HepG2 (cell line): ENCODE data around the gene MT1A. TPM values are rescaled to one million over a fixed set of nuclear protein-coding genes. Genes with fewer than 3 reads are reported as not detected.

Source experiments
- AKAP8 ChIP-seq: sonication (generic); formaldehyde crosslinking; IDR thresholded peaks from 2 replicates; pipeline ENCODE4 v1.5.1; 2020; ENCODE audit warnings: mild to moderate bottlenecking, missing genetic modification reagents
- CENPT ChIP-seq: sonication (generic); formaldehyde crosslinking; IDR thresholded peaks from 2 replicates; pipeline ENCODE4 v1.8.0; 2022; ENCODE audit warnings: low read depth, mild to moderate bottlenecking, moderate library complexity, missing genetic modification reagents
- ELF1 ChIP-seq: sonication (generic); formaldehyde crosslinking; IDR thresholded peaks from 2 replicates; pipeline ENCODE4 v1.4.0; 2020; ENCODE audit warnings: missing genetic modification reagents
- GRHL1 ChIP-seq: sonication (generic); formaldehyde crosslinking; conservative IDR thresholded peaks from 2 replicates; pipeline ENCODE4 v1.8.0; 2022; ENCODE audit warnings: missing genetic modification reagents
- HNRNPH1 ChIP-seq: fragments of 200-400 bp; formaldehyde crosslinking; optimal IDR thresholded peaks from 2 replicates; pipeline ENCODE3; 2017; ENCODE audit warnings: mild to moderate bottlenecking, low read depth, low read length
- JUNB ChIP-seq: sonication (generic); formaldehyde crosslinking; IDR thresholded peaks from 2 replicates; pipeline ENCODE4 v1.8.0; 2022; ENCODE audit warnings: missing genetic modification reagents, mild to moderate bottlenecking, borderline replicate concordance
- KDM3A ChIP-seq: IDR thresholded peaks from 2 replicates; pipeline ENCODE4 v1.6.1; 2018; ENCODE audit warnings: low read depth, missing compliant biosample characterization
- NR2F2 ChIP-seq: IDR thresholded peaks from 2 replicates; pipeline ENCODE4 v1.6.1; 2012; ENCODE audit warnings: low read depth, inconsistent platforms, borderline replicate concordance
- SKIL ChIP-seq: sonication (generic); formaldehyde crosslinking; IDR thresholded peaks from 2 replicates; pipeline ENCODE4 v1.8.0; 2022; ENCODE audit warnings: missing genetic modification reagents, mild to moderate bottlenecking, moderate library complexity, borderline replicate concordance
- THRA ChIP-seq: sonication (generic); formaldehyde crosslinking; IDR thresholded peaks from 2 replicates; pipeline ENCODE4 v1.4.0; 2020; ENCODE audit warnings: missing genetic modification reagents, borderline replicate concordance
- ZHX2 ChIP-seq, 2 experiments: sonication (generic) in 1 of 2; formaldehyde crosslinking in 1 of 2; IDR thresholded peaks; 2 replicates each; pipeline versions ENCODE4 v1.6.1 to v1.9.0; 2014 to 2022; ENCODE audit warnings: antibody characterized with exemption in 1 of 2, borderline replicate concordance in 1 of 2, inconsistent platforms in 1 of 2, low read depth in 1 of 2, missing genetic modification reagents in 1 of 2
- ZNF337 ChIP-seq: sonication (generic); formaldehyde crosslinking; IDR thresholded peaks from 2 replicates; pipeline ENCODE4 v1.5.1; 2020; ENCODE audit warnings: missing genetic modification reagents, low read depth, mild to moderate bottlenecking, borderline replicate concordance
- ZNF598 ChIP-seq: sonication (generic); formaldehyde crosslinking; IDR thresholded peaks from 2 replicates; pipeline ENCODE4 v1.5.1; 2020; ENCODE audit warnings: mild to moderate bottlenecking, missing genetic modification reagents, borderline replicate concordance
- ZNF737 ChIP-seq: sonication (generic); formaldehyde crosslinking; IDR thresholded peaks from 2 replicates; pipeline ENCODE4 v1.5.0; 2020; ENCODE audit warnings: missing genetic modification reagents, mild to moderate bottlenecking, borderline replicate concordance
- ZNF749 ChIP-seq: sonication (generic); formaldehyde crosslinking; IDR thresholded peaks from 2 replicates; pipeline ENCODE4 v1.8.0; 2022; ENCODE audit warnings: mild to moderate bottlenecking, missing genetic modification reagents, moderate library complexity, borderline replicate concordance
- polyA plus RNA-seq, 8 experiments: library from polyadenylated mRNA; depleted of rRNA in 3 of 8; stranded (reverse) in 7 of 8; unstranded in 1 of 8; fragments of >200 nt; fragmentation: Illumina TruSeq in 4 of 8; extraction: Trizol in 4 of 8; gene quantifications; 2 replicates each; pipeline versions ENCODE4 v1.2.1 to v1.2.3, GENCODE V29; 2011 to 2016; ENCODE audit warnings: low read depth in 4 of 8, missing spikeins in 1 of 8, mixed read lengths in 1 of 8; ENCODE audit not compliant: insufficient read depth in 1 of 8
- total RNA-seq, 5 experiments: library from RNA; depleted of rRNA; stranded (reverse); fragments of >200 nt; fragmentation: Illumina TruSeq; extraction: Trizol; gene quantifications; 2 replicates each; pipeline ENCODE4 v1.2.3, GENCODE V29; 2016; ENCODE audit warnings: low read depth in 1 of 5

MT1A gene
- total and polyA plus RNA-seq, 2 of the 13 experiments (the other 11 are each of a cell fraction or from before 2014, with no cell fraction given), result 8.3 to 10.4 TPM

GRCh38 chr16:56608043-56608875 is 30.2 kb upstream of the MT1A start, which contains the start of gene MT2A (continued):
- TF ChIP-seq SKIL (0 out of 2 replicates have a peak, but pooled peaks have one; percentile 11), GRHL1 (CRISPR knock-in tag) (no peak; the same call in 1 of the 2 replicates), NR2F2 (no peak), JUNB (CRISPR knock-in tag) (peak; percentile 62; the same call in 1 of the 2 replicates), ZNF598 (CRISPR knock-in tag) (peak; percentile 53; the same call in 1 of the 2 replicates), ZNF749 (CRISPR knock-in tag) (peak; percentile 80; the same call in 1 of the 2 replicates), KDM3A (CRISPR knock-in tag) (peak; percentile 56; the same call in 1 of the 2 replicates), THRA (CRISPR knock-in tag) (no peak; the same call in 1 of the 2 replicates), ELF1 (CRISPR knock-in tag) (0 out of 2 replicates have a peak, but pooled peaks have one; percentile 5), AKAP8 (0 out of 2 replicates have a peak, but pooled peaks have one; percentile 53), CENPT (peak; percentile 8; the same call in 1 of the 2 replicates), HNRNPH1 (peak; percentile 21), ZNF737 (no peak), ZHX2 (IDR thresholded peaks at IDR 0.05; ENCODE audit: low read depth) (no peak), ZHX2 (CRISPR knock-in tag; IDR thresholded peaks at IDR 0.05; ENCODE audit: borderline replicate concordance) (peak; percentile 51; the same call in 1 of the 2 replicates), ZNF337 (CRISPR knock-in tag) (peak; percentile 91; the same call in 1 of the 2 replicates)
